ENCODE data around the gene TET2.

DNA sequence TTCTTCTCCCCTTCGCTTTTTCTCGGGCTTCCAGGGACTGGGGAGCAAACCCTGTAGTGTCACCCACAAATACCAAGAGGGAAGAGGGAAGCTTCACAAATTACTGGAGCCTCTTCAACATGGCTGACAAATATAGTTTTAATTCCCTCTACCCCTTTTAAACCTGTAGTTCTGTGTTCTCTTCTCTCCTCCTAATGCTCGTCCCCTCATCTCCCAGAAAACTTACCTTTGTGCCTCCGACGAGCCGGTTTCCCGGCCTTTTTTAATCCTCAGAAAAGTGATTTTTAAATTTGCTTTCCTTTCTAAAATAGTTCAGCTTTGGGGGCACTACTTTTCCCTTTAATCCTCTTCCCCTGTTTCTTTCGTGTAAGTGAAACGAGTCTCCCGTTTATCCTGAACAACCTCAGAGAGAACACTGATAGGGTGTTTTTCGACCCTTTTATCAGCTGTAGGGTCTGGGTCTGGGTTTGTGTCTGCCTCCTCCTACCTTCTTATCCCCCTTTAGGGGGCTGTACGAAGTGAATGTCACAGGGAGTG is 408 bp downstream of the TET2 start:
- TF ChIP-seq POLR2A (IDR thresholded peaks at IDR 0.05; ENCODE audit: low read length), result peak; percentile 65
- no peak for TF ChIP-seq GATA1 (IDR thresholded peaks at IDR 0.05; ENCODE audit: low read depth, low read length)
